HG02588 (cell line): ENCODE measurements around the gene SLC29A4.
"Not testable (repeated sequence)": the region's sequence is repeated elsewhere in the genome, so short reads cannot be mapped to it uniquely, and the experiment has no call there.

Experiments used
- ATAC-seq: cut with Tn5 transposase; IDR thresholded peaks from one replicate; pipeline ENCODE4 v1.9.1; 2021; ENCODE audit warnings: mild to moderate bottlenecking, moderate library complexity; ENCODE audit not compliant: unreplicated experiment

The SLC29A4 gene, protein sequence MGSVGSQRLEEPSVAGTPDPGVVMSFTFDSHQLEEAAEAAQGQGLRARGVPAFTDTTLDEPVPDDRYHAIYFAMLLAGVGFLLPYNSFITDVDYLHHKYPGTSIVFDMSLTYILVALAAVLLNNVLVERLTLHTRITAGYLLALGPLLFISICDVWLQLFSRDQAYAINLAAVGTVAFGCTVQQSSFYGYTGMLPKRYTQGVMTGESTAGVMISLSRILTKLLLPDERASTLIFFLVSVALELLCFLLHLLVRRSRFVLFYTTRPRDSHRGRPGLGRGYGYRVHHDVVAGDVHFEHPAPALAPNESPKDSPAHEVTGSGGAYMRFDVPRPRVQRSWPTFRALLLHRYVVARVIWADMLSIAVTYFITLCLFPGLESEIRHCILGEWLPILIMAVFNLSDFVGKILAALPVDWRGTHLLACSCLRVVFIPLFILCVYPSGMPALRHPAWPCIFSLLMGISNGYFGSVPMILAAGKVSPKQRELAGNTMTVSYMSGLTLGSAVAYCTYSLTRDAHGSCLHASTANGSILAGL

DNA sequence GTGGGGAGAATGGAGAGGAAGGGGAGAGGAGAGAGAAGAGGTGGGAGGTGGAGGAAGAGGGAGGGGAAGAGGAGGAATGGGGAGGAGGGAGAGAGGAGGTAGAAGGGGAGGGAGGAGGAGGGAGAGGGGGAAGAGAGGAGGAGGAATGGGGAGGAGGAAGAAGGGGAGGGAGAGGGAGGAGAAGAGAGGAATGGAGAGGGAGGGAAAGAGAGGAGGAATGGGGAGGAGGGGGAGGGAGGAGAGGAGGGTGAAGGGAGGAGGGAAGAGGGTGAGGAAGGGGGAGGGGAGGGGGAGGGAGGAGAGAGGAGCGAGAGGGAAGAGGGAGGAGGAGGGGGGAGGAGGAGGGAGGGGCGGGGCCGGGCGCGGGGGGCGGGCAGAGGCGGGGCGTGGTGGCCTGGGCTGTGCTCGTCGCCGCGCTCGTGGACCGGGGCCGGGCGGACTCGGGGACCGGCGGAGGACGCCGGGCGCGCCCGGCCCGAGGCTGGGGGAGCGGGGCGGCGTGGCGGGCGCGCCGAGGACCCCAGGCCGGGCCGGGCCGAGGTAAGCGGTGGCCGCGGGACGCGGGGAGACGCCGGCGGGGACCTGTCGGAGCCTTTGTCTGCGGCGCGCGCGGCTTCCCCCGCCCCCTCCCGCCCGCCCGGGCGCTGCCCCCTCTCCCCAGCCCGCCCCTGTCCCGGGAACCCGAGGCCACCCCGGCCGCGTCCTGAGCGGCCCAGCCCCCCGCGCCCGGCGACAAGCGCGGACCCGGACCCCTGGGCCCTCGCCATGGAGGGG is at the start of gene SLC29A4:
SLC29A4 (plus strand) TSS at position 401 of the 774 bp plus-strand sequence. CDS start 4,874 bp downstream, outside the sequence.
- no peak for ATAC-seq

DNA sequence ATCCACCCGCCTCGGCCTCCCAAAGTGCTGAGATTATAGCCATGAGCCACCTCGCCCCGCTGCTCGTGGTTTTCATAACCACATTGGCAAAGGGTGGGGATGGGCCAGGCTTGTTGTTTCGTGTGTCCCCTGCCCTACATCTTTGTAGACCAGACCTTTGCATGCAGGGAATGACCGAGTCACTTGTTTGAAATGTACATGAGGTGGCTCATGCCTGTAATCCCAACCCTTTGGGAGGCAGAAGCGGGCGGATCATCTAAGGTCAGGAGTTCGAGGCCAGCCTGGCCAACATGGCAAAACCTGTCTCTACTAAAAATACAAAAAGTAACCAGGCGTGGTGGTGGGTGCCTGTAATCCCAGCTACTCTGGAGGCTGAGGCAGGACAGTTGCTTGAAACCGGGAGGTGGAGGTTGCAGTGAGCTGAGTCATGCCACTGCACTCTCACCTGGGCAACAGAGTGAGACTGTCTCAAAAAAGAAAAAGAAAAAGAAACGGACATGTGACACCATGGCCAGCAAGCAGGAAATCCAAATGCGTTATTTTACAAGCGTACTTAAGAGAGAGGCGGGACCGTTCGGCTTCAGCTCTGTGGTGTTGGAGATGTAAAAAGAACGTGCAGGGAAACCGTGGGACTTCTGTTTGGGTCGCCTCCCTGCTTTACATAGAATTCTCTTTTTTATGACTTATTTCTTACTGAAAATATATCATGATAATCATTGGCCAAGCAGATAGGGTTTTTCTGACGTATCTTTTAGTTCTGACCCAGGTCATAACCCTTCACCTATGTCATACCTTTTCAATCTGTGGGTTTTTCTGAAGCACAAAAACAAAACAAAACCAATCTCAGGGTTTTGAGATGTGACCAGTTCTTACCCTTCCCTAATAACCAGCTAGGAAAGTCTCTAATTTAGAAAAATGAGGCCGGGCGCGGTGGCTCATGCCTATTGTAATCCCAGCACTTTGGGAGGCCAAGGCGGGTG is 47.6 kb upstream of the SLC29A4 start:
- no peak for ATAC-seq

DNA sequence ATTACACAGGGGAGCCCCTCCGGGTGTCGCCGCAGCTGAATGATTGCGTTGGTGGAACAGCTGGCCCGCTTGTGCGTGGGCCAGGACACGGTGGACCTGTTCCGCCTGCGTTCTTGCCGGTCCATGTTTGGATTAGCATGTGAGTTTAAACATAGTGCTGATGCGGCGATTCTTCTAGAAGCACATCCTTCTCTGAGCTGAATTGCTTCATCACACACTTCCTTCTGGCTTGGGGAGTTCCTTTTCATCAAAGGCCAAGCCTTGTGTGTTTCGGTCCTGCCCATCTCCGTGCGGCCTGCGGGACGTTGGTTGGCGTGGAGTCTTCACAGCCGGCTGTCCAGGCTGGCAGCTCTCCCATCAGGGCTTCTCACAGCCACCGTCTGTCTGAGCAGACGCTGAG is 45.5 kb upstream of the SLC29A4 start:
- ATAC-seq, result no peak

DNA sequence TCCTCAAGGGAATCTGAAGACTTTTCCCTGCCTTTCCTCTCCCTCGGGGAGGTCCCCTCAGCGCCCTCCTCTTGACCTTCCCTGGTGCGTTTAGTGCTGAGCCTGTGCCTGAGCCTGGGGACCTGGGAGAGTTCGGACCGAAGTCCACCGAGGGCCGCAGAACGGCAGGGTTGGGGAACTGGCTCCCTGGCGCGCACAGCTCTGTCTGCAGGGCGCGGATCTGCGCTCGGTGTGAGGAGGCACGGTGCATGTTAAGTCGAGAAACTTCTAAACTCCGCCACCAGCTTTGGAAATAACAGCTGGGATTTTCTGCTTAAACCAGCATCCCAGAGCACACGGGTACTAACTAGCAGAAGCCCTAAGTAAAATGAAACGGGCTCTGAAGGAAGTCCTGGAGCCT is 44.2 kb upstream of the SLC29A4 start:
- no peak for ATAC-seq

DNA sequence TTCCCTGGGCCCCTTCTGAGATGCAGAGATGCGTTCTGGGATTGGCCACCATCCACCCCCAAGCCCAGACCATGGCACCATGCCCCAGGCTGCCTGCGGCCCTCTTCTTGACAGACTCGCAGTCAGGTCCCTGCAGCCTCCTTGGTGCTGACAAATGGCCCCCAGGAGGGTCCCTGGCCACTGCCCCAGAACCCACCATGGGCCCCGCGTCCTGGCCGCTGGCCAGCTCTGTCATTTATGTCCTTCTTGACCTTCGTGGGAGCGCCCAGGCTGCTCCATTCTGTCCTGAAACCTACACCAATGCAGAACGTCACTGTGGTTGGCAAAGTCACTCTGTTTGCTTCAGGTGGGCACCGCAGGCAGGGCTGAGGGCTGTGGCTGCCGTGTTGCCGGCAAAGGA is 39.5 kb upstream of the SLC29A4 start:
- no peak for ATAC-seq

DNA sequence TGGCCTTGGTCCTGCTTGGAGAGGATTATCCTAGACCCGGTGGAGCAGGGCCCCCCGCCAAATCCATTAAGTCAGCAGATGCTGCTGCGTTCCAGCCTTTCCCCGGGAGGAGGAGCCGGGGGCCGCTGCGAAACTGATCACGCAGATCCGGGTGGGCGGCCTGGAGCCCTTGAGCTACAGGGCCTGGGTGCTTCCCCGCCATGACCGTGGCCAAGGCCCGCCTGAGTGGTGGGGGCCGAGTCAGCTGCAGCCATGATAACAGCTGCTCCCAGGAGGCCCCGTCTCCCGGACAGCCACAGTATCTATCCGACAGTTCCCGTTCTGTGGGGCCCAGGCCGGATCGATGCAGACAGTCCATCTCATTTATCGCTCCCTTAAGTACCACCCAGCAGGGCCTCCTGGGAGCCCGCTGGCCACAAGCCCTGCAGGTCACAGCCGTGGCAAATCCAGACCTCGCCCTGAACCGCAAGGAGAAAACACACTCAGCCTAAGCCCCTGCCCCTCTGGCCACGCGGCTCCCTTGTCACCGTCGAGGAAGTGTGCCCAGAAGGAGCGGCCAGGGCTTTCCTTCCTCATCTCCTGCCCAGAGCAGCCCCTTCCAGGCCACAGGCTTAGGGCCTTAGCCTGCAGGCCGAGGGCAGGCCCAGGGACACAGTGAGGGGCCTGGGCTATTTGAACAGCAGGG is 34.4 kb upstream of the SLC29A4 start:
- ATAC-seq, result no peak

DNA sequence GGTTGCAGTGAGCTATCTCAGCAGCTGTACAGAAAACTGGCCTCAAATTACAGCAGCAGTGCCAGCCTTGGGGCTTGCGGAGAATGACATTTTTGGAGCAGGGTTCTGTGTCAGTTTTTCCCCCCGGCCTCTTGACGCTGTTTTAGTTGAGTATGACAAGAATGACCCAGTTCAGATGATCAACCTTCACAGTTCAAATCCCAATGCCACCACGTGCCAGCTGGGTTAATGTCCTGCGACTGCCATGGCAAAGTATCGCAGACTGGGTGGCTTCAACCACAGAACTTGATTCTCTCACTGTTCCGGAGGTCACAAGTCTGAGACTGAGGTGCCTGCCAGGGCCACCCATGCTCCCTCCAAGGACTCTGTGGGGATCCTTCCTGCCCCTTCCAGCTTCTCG is 32.0 kb upstream of the SLC29A4 start:
- not testable (repeated sequence) for ATAC-seq

DNA sequence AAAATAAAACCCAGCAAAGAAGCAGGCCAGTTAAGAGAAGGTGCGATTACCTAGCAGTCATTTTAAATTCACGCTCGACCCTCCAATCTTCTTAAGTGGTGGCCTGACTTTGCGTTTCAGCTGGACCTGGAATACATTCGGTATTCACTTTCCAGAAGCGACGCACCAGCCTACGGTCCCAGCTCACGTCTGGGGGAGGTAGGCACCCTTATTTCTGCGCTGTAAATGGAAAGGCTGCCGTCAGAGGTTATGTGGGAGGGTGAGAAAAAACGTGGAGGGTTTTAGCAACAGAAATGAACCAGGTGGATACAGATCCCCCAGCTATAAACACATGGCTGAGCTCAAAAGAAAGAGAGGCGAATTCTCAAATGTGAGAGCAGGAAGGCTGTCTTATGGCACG is 29.2 kb upstream of the SLC29A4 start:
- not testable (repeated sequence) for ATAC-seq

DNA sequence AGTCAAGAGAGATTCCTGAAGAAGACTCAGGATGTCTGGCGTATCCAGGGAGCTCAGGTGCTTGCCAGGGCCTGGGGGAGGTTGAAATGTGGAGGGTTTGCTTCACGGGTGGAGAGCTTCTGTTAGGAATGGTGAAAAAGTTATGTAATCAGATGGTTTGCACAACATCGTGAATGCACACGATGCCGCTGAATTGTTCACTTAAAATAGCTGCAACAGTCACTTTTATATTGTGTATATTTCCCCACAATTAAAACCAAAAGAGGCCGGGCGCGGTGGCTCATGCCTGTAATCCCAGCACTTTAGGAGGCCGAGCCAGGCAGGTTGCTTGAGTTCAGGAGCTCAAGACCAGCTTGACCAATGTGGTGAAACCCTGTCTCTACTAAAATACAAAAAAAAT is 28.4 kb upstream of the SLC29A4 start:
- not testable (repeated sequence) for ATAC-seq

DNA sequence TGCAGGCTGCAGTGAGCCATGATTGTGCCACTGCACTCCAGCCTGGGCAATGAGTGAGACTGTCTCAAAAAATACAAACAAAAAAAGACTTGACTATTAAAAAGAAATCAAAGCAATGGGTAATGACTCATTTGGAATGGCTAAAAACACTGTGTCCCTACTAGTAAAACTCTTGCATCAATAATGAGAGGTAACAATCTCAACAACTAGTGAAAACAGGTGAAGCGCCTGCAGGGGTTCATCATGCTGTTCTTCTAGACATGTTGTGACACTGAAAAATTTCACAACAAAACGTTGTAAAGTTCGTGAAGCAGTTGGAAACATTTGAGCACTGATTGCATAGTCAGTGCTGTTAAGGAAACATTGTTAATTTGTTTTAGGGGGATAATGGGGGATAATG is 26.9 kb upstream of the SLC29A4 start:
- no peak for ATAC-seq

DNA sequence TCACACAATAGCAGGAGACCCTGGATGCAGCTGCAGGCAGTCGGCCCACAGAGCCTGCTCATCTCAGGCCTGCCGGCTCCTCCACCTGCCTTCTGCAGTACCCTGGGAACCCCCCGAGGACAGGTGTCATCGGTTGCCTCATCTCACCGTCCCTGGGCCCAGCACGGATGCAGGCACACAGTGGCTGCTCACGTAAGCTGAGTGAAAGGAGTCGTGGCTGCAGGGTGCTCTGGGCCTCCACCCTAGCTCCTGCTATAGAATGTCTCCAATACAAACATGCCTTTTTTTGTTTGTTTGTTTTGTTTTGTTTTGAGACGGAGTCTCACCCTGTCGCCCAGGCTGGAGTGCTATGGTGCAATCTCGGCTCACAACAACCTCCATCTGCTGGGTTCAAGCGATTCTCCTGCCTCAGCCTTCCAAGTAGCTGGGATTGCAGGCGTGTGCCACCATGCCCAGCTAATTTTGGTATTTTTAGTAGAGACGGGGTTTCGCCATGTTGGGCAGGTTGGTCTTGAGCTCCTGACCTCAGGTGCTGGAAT is 22.1 kb upstream of the SLC29A4 start:
- ATAC-seq, result not testable (repeated sequence)

DNA sequence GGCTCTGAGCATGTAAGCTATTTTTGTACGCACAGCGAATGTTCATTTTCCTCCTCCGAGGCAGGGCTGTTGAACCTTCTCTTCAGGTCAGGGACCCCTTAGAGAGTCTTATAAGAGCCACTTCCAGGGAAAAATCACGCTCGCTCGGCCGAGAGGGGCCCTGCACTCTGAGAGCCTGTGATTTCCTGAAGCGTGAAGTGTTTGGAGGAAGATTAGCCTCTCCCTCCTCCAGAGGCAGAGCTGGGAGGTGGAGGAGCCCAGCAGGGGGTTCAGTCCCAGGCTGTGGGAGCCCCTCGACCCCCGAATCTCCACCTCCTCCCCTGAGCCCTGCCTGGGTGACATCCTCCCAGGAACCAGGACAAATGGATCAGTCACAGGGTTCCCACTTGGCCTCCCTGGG is 19.7 kb upstream of the SLC29A4 start:
- ATAC-seq, result not testable (repeated sequence)

DNA sequence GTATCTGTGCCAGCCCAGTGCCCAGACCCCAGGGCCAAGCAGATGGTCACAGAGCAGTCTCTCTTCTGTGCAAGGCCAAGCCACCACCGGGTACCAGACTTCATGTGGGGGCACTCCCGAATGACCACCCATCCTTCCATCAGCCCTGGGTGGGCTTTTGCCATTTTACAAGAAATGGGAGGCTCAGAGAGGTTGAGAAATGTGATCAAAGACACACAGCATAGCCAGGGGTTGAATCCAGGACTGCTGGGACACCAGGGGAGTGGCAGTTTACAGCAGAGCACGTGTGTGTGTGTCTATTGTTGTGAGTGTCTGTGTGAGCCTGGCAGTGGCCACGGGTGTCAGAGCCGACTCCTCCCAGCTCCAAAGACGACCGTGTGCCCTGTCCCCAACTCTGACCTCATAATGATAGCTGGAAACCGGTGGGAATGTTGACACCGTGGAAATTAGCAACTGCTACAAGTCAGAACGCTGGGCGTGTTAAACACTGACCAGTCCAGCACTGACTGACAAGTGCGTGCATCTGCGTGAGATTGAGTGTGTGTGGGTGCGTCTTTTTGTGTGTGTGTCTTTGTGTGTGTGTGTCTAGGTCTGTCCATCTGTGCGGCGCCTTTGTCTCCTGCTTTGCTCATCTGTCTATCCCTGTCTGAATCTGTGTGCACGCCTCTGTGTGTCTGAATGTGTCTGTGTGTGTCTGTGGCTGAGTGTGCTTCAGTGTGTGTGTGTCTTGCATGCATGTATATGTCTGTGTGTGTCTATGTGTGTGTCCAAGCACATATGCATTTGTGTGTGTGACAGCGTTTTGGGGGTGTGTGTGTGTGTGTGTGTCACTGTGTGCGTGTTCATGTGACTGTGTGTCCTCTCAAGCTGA is 17.2 kb upstream of the SLC29A4 start:
- no peak for ATAC-seq

DNA sequence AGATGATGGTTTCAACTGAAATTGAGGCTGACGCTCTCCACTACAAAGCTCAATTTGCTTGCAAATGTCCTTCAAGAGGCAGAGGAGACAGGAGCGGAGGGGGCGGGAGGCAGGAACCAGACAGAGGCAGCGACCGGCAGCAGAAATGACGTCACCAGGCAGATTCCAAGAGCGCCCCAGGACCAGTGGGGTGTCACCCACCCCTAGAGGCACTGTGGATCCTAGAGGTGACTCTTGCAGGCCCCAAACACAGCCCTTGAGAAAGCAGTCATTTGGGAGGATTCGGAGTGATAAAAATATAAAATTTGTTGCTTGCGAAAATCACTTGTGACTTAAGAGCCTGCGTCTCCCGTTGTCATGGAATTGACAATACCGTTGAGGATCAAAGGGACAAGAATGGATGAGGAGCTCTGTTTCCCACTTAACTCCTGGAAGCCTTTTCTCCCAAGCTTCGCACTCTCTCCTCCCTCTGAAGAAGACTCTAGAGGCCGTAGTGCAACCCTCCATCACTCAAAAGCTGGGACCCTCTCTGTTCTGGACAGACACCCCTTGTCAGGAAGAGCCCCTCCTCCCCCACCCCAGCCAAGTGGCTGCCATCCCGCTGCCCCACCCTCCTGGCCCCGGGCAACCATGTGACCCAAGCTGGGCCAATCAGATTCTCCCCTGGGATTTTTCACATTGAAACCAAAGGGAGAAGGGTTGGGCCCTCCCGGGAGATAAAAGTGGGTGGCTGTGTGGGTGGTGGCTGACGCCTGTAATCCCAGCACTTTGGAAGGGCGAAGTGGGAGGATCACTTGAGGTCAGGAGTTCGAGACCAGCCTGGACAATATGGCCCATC is 16.3 kb upstream of the SLC29A4 start:
- no peak for ATAC-seq

DNA sequence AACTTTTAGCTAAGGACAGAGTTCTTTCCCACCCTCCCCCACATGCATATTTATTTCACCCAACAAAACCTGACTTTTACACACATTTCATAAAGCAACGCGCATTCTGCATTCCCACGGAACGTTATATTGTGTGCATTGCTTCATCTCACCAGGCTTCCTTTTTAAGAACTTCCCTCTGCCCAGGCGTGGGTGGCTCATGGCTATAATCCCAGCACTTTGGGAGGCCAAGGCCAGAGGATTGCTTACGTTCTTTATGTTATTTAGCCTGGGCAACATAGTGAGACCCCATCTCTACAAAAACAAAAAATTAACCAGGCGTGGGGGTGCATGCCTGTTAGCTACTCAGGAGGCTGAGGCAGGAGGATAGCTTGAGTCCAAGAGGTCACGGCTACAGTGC is 14.9 kb upstream of the SLC29A4 start:
- ATAC-seq, result not testable (repeated sequence)

DNA sequence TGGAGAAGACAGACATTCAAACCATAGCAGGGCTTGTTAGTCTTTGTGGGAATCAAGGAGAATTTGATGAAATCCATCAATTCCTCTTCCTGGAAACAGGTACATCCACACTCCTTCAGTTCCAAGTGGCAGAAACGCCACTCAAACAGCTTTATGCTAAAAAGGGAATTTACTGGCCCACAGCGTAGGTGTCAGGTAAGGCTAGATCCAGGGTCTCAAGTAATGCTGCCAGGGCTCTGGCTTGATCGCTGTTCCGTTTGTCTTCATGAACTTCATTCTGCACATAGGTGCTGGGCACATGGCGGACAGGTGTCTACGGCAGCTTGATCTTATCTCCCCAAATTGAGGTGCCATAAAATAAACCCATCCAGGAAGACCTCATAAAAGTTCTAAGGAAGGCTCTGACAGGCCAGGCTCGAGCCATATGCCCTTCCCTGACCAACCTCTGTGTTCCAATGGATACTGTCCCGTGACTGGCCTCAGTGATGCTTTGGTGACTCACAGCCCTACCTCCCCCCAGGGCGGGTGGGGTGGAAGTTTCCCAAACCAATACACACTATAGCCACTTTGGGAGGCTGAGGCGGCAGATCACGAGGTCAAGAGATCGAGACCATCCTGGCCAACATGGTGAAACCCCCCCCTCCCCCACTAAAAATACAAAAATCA is 12.6 kb upstream of the SLC29A4 start:
- ATAC-seq, result not testable (repeated sequence)

DNA sequence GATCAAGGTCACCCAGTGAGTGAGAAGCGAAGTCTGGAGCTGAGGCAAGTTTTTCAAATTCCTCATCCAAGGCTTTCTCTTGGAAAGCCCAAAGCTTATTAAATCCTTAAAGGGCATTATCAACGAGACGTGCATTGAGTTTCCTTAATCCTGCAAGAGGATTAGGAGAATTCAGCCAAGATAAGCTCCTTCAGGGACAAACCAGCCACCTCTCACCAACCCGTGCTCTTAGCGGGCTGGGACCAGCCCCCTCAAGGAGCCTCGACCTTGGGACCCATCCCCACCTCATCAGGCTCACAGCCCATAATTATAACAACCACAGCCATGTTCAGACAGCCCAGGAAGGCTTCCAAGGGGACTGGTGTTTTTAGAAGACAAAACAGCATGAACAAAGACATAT is 12.0 kb upstream of the SLC29A4 start:
- no peak for ATAC-seq
